HG03196 (cell line): ENCODE results near the gene PRR30.
"Not testable (repeated sequence)": the region's sequence is repeated elsewhere in the genome, so short reads cannot be mapped to it uniquely, and the experiment has no call there.

ENCODE experiments used
- ATAC-seq: cut with Tn5 transposase; IDR thresholded peaks from one replicate; pipeline ENCODE4 v1.9.1; 2021; ENCODE audit not compliant: unreplicated experiment

Gene PRR30

DNA sequence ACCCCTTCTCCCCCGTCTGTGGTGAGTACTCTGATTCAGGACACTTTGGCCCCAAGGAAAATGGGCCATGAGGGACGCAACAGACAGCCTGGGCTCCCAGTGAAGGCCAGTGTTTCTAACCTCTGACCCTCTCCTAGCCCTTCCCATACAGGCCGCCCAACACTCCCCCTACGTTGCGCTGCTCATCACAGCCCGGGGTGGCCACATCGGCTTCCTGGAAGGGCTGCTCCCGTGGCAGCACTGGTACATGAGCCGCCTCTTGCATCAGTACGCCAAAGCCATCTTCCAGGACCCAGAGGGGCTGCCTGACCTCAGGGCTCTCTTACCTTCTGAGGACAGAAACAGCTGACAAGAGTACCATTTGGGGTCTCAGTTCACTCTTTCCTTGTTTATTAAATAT lies 8.8 kb downstream of the PRR30 start:
- ATAC-seq, result no peak

GRCh38 chr2:27128668-27129571 lies 10.3 kb downstream of the PRR30 start:
- ATAC-seq, result no peak

GRCh38 chr2:27127883-27128667 lies 11.1 kb downstream of the PRR30 start:
- no peak for ATAC-seq

DNA sequence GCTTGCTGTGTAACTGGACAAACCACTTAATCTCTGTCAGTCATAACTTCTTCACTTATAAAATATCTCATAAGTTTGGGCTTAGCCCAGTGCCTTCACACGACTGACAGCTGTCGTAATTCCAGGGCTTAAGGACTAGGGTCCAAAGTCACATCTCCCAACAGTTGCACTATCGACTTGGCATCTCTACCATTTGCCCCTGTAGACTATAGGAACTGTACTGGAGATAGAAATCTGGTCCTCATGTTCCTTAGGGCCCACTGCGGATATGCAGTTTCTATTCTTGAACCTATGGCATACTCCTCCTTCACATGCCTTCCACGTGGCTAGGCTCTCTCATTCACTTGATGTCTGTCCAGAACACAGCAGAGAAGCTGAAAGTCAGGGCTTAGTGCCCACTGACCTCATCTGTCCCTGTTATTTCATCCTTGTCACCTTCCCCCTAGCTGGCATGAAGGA lies 12.9 kb downstream of the PRR30 start:
- ATAC-seq, result no peak

- no peak for ATAC-seq
These were observed 14.1 kb downstream of the PRR30 start for GRCh38 chr2:27125104-27125503.

DNA sequence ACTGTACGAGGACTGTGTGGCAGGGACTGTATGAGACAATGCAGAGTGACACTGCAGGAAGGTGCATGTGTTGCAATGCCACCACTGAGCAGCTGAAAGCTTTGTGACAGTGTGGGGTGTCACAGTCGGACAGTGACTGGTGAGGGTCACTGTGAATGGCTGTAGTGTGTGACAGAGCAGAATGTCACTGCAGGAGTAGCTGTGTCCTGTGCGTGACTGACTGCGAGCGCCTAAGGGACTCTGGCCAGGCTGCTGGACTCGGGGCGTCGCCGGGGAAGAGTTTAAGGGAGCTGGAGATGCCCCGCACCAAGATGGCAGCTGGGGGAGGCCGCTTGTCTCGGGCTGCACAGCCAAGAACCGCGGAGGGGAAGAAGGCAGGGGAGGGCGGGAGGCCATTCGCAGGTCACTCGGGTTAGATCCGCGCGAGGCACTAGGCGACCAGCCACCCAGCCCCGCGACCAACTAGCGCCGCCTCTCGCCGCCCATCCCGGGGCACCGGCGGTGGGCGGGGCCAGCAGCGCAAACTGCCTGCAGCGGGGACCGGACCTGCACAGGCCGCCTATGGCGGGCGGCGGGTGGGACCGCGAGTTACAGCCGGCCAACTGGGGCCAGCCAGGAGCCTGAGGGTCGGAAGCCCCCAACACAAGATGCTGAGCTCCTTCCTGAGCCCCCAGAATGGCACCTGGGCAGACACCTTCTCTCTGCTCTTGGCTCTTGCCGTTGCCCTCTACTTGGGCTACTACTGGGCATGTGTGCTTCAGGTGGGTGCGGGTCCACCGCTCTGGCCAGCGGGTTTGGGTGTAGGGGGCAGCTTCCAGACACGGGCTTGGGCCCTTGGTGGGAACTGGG lies 15.7 kb downstream of the PRR30 start, which contains the start of gene ABHD1:
Gene ABHD1, plus strand, starts transcription at position 514 of the 849 bp plus-strand sequence. Its CDS starts 134 bp downstream, at position 648.
- no peak for ATAC-seq

DNA sequence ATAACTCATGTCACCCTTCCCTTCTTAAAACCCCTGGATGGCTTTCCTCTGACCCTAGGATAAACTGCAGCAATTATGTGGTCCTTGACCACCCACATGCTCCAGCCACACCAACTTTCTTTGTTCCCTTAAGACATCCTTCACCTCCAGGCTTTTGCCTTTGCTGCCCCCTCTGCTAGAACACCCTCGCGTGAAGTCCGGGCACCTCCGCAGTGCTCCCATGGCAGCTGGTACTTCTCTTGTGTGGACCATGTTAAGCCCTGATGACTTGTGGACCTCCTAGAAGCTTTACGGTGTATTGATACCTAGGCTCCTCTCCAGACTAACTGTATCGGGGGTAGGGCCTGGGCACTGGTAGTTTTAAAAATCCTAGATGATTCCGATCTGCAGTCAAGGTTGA lies 16.4 kb downstream of the PRR30 start:
- no peak for ATAC-seq

DNA sequence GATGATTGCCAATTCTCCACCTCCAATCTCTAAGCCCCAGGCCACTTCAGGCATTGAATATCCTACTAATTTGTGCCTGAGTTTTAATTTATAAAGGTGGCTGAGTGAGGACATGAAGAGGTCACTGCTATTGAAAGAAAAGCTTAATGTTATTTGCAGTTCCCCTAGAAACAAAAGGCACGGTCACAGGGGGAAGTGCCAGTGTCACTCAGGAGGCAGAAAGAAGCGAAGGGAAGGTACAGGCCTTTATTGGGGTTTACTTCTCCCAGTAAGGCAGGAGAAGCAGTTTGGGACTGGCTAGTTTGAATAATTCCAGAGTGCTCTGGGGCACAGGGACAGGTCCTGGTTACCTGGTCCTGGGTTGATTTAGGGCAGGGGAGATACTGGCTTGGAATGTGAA lies 17.3 kb downstream of the PRR30 start:
- no peak for ATAC-seq

DNA sequence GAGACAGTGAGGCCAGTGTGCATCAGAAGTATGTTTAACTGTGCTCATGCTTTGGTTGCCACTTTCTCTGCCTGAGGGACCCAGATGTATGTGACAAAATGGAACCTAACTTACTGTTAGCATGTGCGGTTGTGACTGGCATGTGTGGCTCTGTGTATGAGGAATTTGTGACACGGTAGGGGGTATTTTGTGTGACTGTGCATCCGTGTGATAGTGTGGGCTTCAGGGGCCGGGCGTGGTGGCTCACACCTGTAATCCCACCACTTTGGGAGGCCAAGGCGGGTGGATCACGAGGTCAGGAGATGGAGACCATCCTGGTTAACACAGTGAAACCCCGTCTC lies 19.9 kb downstream of the PRR30 start:
- not testable (repeated sequence) for ATAC-seq

DNA sequence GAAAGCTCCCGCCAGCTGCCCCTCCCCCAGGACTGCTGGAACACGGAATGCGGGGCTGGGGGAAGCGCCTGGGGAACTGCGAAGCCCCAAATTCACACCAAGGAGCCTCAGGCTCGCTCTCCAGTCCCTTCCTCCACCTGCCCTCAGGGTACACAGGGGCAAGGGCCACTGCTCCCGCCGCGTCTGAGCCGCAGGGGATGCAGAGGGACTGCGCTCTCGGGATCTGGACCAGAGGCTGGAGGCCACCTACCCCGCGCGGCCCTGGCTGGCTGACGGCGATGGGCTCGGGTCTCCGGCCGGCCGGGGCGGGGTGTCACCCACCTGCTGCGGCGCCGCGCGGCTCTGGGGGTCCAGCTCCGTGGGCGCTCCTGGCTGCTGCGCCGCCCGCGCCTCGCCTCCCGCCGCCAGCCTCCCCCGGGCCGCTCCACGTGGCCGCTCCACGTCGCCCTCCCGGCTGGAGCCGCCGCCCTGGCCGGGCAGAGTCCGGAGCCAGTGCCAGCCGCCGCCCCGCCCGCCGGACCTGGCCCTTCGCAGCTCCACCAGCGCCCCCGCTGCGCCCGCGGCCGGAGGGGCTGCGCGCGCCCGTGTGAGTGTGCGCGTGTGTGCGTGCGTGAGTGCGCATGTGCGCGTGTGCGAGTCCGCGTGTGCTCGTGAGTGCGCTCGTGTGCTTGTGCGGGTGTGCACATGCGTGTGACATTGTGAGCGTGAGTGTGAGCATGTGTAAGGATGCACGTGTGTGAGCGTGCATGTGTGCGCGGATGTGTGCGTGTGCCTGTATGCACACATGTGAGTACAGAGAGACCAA lies 20.5 kb downstream of the PRR30 start, which contains the start of gene CGREF1:
Gene CGREF1, minus strand, starts transcription at position 604 of the 805 bp plus-strand sequence. CDS start 14,762 bp downstream, outside the sequence.
- ATAC-seq, result no peak

GRCh38 chr2:27117995-27118524 lies 21.1 kb downstream of the PRR30 start:
- no peak for ATAC-seq

DNA sequence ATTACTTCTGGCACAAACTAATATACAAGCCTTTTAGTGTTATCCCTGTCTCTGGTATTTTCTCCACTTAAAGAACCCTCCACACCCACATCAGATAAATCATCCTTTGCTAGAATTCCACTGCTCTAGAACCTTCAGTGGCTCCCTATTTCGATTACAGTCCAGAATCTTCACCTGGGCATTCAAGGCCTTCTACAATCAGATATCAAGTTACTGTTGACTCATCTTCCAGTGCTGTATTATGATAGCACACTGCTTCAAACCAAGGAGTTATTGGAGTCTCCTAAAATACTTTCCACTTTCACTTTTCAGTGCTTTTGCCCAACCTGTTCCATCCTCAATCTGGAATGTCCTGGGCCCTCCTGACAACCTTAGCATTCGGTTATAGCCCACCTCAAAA lies 23.7 kb downstream of the PRR30 start:
- no peak for ATAC-seq

DNA sequence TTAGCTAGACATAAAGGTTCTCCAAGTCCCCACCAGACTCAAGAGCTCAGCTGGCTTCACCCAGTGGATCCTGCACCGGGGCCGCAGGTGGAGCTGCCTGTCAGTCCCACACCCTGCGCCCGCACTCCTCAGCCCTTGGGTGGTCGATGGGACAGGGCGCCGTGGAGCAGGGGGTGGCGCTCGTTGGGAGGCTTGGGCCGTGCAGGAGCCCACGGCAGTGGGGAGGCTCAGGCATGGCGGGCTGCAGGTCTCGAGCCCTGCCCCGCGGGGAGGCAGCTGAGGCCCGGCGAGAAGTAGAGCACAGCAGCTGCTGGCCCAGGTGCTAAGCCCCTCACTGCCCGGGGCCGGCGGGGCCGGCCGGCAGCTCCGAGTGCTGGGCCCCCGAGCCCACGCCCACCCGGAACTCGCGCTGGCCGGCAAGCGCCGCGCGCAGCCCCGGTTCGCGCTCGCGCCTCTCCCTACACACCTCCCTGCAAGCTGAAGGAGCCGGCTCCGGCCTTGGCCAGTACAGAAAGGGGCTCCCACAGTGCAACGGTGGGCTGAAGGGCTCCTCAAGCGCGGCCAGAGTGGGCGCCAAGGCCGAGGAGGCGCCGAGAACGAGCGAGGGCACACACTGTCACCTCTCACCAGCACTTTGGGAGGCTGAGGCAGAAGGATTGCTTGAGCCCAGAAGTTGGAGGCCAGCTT lies 27.7 kb downstream of the PRR30 start:
- ATAC-seq, result not testable (repeated sequence)

DNA sequence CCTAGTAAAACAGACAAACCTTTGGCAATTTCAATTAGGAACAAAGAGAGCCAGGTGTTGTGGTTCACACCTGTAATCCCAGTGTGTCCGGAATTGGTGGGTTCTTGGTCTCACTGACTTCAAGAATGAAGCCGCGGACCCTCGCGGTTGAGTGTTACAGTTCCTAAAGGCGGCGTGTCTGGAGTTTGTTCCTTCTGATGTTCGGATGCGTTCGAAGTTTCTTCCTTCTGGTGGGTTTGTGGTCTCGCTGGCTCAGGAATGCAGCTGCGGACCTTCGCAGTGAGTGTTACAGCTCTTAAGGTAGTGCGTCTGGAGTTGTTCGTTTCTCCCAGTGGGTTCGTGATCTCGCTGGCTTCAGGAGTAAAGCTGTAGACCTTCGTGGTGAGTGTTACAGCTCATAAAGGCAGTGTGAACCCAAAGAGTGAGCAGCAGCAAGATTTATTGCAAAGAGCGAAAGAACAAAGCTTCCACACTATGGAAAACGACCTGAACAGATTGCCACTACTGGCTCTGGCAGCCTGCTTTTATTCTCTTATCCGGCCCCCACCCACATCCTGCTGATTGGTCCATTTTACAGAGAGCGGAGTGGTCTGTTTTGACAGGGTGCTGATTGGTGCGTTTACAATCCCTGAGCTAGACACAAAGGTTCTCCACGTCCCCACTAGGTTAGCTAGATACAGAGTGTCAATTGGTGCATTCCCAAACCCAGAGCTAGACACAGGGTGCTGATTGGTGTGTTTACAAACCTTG lies 28.4 kb downstream of the PRR30 start:
- ATAC-seq, result not testable (repeated sequence)

DNA sequence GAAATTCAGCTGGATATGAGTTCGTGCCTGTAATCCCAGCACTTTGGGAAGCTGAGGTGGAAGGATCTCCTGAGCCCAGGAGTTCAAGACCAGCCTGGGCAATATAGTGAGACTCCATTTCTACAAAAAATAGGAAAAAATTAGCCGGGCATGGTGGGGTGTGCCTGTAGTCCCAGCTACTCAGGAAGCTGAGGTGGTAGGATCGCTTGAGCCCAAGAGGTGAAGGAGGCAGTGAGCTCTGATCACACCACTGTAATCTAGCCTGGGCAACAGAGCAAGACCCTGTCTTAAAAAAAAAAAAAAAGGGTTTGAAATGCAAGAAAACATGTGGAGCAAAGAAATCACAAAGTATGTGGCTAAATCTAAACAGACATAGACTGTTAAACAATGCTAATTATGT lies 30.1 kb downstream of the PRR30 start:
- ATAC-seq, result no peak

DNA sequence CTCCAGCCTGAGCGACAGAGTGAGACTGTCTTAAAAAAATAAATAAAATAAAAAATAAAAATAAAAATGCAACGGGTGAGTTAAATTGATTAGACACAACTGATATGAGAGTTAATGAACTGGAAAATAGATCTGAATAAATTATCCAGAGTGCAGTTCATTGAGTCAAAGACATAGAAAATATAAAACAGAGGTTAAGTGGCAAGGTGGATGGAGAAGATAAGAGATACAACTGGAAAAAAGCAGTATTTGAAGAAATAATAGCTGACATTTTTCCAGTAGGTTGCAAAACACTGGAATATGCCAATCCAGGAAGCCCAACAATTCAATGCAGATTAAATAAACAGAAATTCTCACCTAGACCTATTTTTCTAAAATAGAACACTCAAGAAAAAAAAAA lies 31.0 kb downstream of the PRR30 start:
- ATAC-seq, result no peak

- ATAC-seq, result no peak
These were observed 33.2 kb downstream of the PRR30 start for GRCh38 chr2:27105981-27106380.

DNA sequence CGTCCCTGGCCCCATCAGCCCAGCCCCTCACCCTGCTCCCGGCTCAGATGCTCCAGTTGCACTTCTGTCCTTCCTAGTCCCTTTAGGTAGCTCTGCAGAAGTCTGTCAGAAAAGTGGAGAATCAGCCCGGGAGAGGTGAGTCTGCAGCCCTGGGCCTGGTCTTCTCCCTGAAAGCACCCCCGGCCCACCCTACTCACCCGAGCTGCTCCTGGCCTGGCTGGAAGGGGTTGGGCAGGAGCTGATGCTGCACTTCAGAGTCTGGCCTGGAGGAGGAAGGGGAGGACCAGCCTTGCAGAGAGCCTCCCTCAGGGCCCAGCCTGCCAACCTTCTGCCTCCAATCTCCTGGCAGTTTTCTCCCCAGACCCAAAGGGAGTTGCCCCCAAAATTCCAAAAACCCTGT lies 36.9 kb downstream of the PRR30 start:
- ATAC-seq, result no peak

DNA sequence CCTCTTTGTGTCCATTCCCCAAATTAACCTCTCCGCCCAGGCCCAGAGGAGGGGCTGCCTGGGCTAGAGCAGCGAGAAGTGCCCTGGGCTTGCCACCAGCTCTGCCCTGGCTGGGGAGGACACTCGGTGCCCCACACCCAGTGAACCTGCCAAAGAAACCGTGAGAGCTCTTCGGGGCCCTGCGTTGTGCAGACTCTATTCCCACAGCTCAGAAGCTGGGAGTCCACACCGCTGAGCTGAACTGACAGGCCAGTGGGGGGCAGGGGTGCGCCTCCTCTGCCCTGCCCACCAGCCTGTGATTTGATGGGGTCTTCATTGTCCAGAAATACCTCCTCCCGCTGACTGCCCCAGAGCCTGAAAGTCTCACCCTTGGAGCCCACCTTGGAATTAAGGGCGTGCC lies 39.2 kb downstream of the PRR30 start:
- ATAC-seq, result no peak
